SK-N-MC (cell line): ENCODE measurements around the gene ELAVL3.

Experiments used
- EZH2 ChIP-seq: fragments of 200-600 bp; sonication (generic); IDR thresholded peaks from one replicate; pipeline ENCODE4 v1.6.1; 2017; ENCODE audit warnings: antibody characterized with exemption
- POLR2AphosphoS5 ChIP-seq: IDR thresholded peaks from 2 replicates; pipeline ENCODE4 v1.6.1; 2012; ENCODE audit warnings: mild to moderate bottlenecking, low read depth, low read length, borderline replicate concordance

DNA sequence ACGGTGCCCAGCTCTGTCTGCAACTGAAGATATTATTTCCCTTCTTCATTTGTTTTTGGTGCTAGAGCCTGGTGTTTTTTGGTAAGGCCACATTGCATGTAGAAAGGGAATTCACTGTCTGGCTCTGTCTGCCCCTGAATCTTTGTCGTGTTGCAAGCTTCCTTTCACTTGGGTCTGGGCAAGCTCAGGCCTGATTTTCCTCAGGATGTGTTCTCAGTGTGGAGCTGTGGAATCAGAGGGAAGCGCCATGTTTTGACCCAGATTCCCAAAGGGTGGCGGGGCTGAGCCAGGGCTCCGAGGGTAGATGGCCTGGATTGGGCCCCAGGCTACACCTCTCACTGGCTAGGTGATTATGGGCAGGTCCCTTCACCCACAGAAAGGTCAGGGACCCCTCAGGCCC, 36.8 kb downstream of the ELAVL3 start:
- TF ChIP-seq POLR2AphosphoS5 = no peak
- TF ChIP-seq EZH2 = no peak
